B cell (primary cell): ENCODE results near the gene CENPO. TPM values are rescaled to one million over a fixed set of nuclear protein-coding genes. Genes with fewer than 3 reads are reported as not detected.

Experiments used
- ATAC-seq: fragments of 200-7000 bp; cut with Tn5 transposase; one replicate; pipeline ENCODE4 v1.10.0; 2021; ENCODE audit warnings: low read depth, mild to moderate bottlenecking, moderate number of reproducible peaks, moderate library complexity
- CTCF ChIA-PET: fragments of 350-600 bp; sonication (Branson Sonifier 250); formaldehyde crosslinking; loops from one replicate; lab custom pipeline; 2021; ENCODE audit warnings: antibody characterized with exemption, inconsistent platforms; lab: Charles Lee
- POLR2A ChIA-PET: fragments of 350-600 bp; sonication (Branson Sonifier 250); formaldehyde crosslinking; loops from one replicate; lab custom pipeline; 2021; ENCODE audit warnings: antibody characterized with exemption; lab: Charles Lee
- DNase-seq: peaks from one replicate; pipeline ENCODE4 v3.0.0; 2013
- H2AFZ ChIP-seq: 2 replicates; pipeline ENCODE4 v1.6.1; 2012; ENCODE audit warnings: mild to moderate bottlenecking, low read depth, low read length; ENCODE audit not compliant: insufficient read depth, poor library complexity, severe bottlenecking
- H3K27ac ChIP-seq, 2 donors: 1 replicate in 1 of 2; 2 replicates in 1 of 2; pipeline ENCODE4 v1.5.1; 2012 to 2013; ENCODE audit warnings: low read length in 2 of 2, mild to moderate bottlenecking in 2 of 2, moderate library complexity in 1 of 2
- H3K27me3 ChIP-seq, 4 experiments: fragments of 200-600 bp in 1 of 4; sonication (generic) in 1 of 4; replicated peaks in 1 of 4; 1 replicate in 2 of 4; 2 replicates in 2 of 4; pipeline versions ENCODE4 v1.6.1 to v1.7.0; 2013 to 2016; ENCODE audit warnings: low read length in 3 of 4, mild to moderate bottlenecking in 2 of 4, mixed read lengths in 1 of 4, moderate library complexity in 1 of 4; ENCODE audit not compliant: insufficient read depth in 4 of 4, control insufficient read depth in 3 of 4; ENCODE audit errors: control extremely low read depth in 1 of 4
- H3K36me3 ChIP-seq, 2 experiments: replicated peaks in 1 of 2; 1 replicate in 1 of 2; 2 replicates in 1 of 2; pipeline versions ENCODE4 v1.6.1 to v1.7.1; 2013; ENCODE audit warnings: low read length in 1 of 2; ENCODE audit not compliant: insufficient read depth in 2 of 2, control insufficient read depth in 1 of 2; ENCODE audit errors: control extremely low read depth in 1 of 2, extremely low read depth in 1 of 2
- H3K4me1 ChIP-seq, 2 donors: fragments of 200-600 bp in 1 of 2; sonication (generic) in 1 of 2; 1 replicate in 1 of 2; 2 replicates in 1 of 2; pipeline versions ENCODE4 v1.5.1 to v1.6.1; 2013 to 2017; ENCODE audit warnings: low read length in 2 of 2; ENCODE audit not compliant: control insufficient read depth in 2 of 2, insufficient read depth in 2 of 2
- H3K4me2 ChIP-seq: replicated peaks from 2 replicates; pipeline ENCODE3; 2012; ENCODE audit warnings: mild to moderate bottlenecking, low read depth, low read length; ENCODE audit not compliant: poor library complexity, severe bottlenecking
- H3K4me3 ChIP-seq, 5 experiments: fragments of 200-600 bp in 1 of 5; sonication (generic) in 1 of 5; 1 replicate in 3 of 5; 2 replicates in 2 of 5; pipeline versions ENCODE4 v1.5.1 to v1.7.0; 2011 to 2016; ENCODE audit warnings: low read length in 4 of 5, mild to moderate bottlenecking in 4 of 5, low read depth in 2 of 5, control low read depth in 1 of 5, moderate library complexity in 1 of 5; ENCODE audit not compliant: insufficient read depth in 1 of 5; ENCODE audit errors: control extremely low read depth in 1 of 5, extremely low read depth in 1 of 5
- H3K79me2 ChIP-seq: fragments of 200-600 bp; sonication (generic); one replicate; pipeline ENCODE4 v1.6.0; 2016; ENCODE audit warnings: low read length; ENCODE audit not compliant: control insufficient read depth, insufficient read depth
- H3K9ac ChIP-seq: fragments of 200-600 bp; sonication (generic); 2 replicates; pipeline ENCODE4 v1.6.1; 2017; ENCODE audit warnings: mild to moderate bottlenecking, low read length, moderate library complexity
- H3K9me3 ChIP-seq, 3 donors: one replicate each; pipeline versions ENCODE4 v1.6.1 to v1.7.1; 2013; ENCODE audit warnings: low read length in 2 of 3; ENCODE audit not compliant: control insufficient read depth in 2 of 3, insufficient read depth in 1 of 3; ENCODE audit errors: control extremely low read depth in 1 of 3
- H4K20me1 ChIP-seq: 2 replicates; pipeline ENCODE4 v1.6.0; 2012; ENCODE audit warnings: mild to moderate bottlenecking, low read length; ENCODE audit not compliant: insufficient read depth, control insufficient read depth, poor library complexity, severe bottlenecking
- H3K27ac Mint-ChIP-seq: one replicate; pipeline ENCODE4 v1.8.0; 2021; ENCODE audit warnings: mixed read lengths
- H3K27me3 Mint-ChIP-seq: one replicate; pipeline ENCODE4 v1.8.0; 2021; ENCODE audit warnings: mixed read lengths
- H3K4me1 Mint-ChIP-seq: one replicate; pipeline ENCODE4 v1.8.0; 2021; ENCODE audit warnings: mixed read lengths
- H3K4me3 Mint-ChIP-seq: one replicate; pipeline ENCODE4 v1.8.0; 2021; ENCODE audit warnings: mixed read lengths
- H3K9me3 Mint-ChIP-seq: one replicate; pipeline ENCODE4 v1.8.0; 2022; ENCODE audit warnings: mixed read lengths; ENCODE audit not compliant: insufficient read depth
- EZH2 ChIP-seq: IDR thresholded peaks from 2 replicates; pipeline ENCODE4 v1.6.1; 2012; ENCODE audit warnings: borderline replicate concordance, low read depth, mild to moderate bottlenecking, moderate library complexity, low read length; ENCODE audit not compliant: insufficient read depth, poor library complexity, severe bottlenecking
- WGBS: methylation state at CpG from one replicate; pipeline ENCODE4 v1.1.5; 2013; ENCODE audit warnings: missing lambda C conversion rate; ENCODE audit not compliant: insufficient coverage; 5-methylcytosine and 5-hydroxymethylcytosine counted together
- intact Hi-C: fragments of 100-400 bp; cut with micrococcal nuclease; formaldehyde crosslinking; loops from one replicate; pipeline ENCODE4 v1.10.0; 2022
- polyA plus RNA-seq: library from polyadenylated mRNA; depleted of rRNA; stranded (reverse); fragments of >200 nt; gene quantifications from 2 replicates; pipeline ENCODE4 v1.2.3, GENCODE V29; 2012
- total RNA-seq, 2 donors: library from RNA; stranded (reverse); fragments of 120-200 nt in 1 of 2; gene quantifications; 1 replicate in 1 of 2; 2 replicates in 1 of 2; pipeline versions ENCODE4 v1.2.3 to v1.2.4, GENCODE V29; 2013 to 2022
- TF ChIP-seq, protein P1 (sequence below): fragments of 200-600 bp; IDR thresholded peaks from one replicate; pipeline ENCODE4 v1.8.0; 2022; ENCODE audit warnings: antibody characterized with exemption, mild to moderate bottlenecking

CENPO gene
- total and polyA plus RNA-seq, 2 donors (not counting 1 experiment from before 2014, with no cell fraction given): 4.5 to 10.4 TPM

DNA sequence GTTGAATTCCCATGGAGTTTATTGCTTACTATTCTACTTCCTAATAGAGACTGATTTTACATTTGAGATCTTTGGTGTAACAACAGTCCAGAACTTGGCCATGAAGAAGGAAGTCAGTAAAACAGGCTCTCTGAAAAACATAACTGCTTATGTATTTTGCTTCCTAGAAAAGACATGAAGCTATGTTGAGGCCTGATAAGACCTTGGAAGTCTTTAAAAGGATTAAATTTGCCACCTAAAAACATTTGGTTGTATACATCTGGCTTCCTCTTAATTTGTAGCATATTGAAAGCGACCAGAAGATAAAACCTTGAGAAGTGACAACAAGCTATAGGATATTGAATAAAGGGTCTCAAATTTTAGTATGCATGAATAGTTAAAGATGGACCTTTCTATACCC is 36.4 kb upstream of the CENPO start:
- Histone ChIP-seq H2AFZ (no peak overlapping the region), H3K27ac (no peak overlapping the region), H3K9me3 (no peaks in the 10 kb centered on the region), H4K20me1 (no peaks in the 10 kb centered on the region), H3K4me2 (no peak overlapping the region), H3K9ac (no peak overlapping the region), H3K27me3 (no peaks in the 10 kb centered on the region), H3K4me1 (no peaks in the 10 kb centered on the region), H3K36me3 (peaks cover 21 to 48% of the 10 kb centered on the region in 2 experiments), H3K4me3 (no peak overlapping the region), H3K79me2 (no peaks in the 10 kb centered on the region)
- ChIA-PET CTCF (interaction anchor here (1.8 kb wide), 1 partner anchor 346 kb away, joined by 4 read pairs; no protein-coding TSS in a partner anchor), POLR2A (no interaction called here)
- TF ChIP-seq, protein P1, sequence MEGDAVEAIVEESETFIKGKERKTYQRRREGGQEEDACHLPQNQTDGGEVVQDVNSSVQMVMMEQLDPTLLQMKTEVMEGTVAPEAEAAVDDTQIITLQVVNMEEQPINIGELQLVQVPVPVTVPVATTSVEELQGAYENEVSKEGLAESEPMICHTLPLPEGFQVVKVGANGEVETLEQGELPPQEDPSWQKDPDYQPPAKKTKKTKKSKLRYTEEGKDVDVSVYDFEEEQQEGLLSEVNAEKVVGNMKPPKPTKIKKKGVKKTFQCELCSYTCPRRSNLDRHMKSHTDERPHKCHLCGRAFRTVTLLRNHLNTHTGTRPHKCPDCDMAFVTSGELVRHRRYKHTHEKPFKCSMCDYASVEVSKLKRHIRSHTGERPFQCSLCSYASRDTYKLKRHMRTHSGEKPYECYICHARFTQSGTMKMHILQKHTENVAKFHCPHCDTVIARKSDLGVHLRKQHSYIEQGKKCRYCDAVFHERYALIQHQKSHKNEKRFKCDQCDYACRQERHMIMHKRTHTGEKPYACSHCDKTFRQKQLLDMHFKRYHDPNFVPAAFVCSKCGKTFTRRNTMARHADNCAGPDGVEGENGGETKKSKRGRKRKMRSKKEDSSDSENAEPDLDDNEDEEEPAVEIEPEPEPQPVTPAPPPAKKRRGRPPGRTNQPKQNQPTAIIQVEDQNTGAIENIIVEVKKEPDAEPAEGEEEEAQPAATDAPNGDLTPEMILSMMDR: no peak
- no peak for TF ChIP-seq EZH2
- Mint-ChIP-seq H3K4me1 (no peaks in the 10 kb centered on the region), H3K9me3 (no peaks in the 10 kb centered on the region), H3K4me3 (no peak overlapping the region), H3K27me3 (no peaks in the 10 kb centered on the region), H3K27ac (no peak overlapping the region)
- DNase-seq: no peak
- intact Hi-C loops: no loop called here
- no peak for ATAC-seq
- WGBS: no CpG with 5 or more reads among the region's 1 CpG

DNA sequence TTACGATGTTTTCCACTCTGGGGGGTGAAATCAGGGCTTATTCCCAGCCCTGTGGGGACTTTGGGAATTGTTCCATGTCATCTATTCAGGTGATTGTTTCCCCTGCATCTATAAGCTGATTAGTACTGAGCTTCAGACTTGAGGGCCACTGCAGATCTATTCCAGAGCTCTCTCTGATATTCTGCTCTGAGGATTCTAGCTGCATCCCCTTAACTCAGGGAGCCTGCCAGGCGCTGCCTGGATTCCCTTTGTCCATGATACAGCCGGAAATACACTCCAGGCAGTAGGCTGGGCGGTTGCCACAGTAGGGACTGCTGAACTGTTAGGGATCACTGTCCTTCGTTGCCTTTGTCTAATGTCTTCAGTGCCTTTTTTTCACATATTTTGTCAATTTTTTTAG is 31.4 kb upstream of the CENPO start:
- Histone ChIP-seq H3K9ac (no peak overlapping the region), H2AFZ (no peak overlapping the region), H3K4me1 (no peaks in the 10 kb centered on the region), H3K4me3 (no peak overlapping the region), H3K27ac (no peak overlapping the region), H3K4me2 (no peak overlapping the region), H3K9me3 (no peaks in the 10 kb centered on the region), H3K36me3 (peaks cover 11 to 38% of the 10 kb centered on the region in 2 experiments), H4K20me1 (no peaks in the 10 kb centered on the region), H3K79me2 (no peaks in the 10 kb centered on the region), H3K27me3 (no peaks in the 10 kb centered on the region)
- intact Hi-C loops: no loop called here
- ChIA-PET POLR2A (no interaction called here), CTCF (no interaction called here)
- Mint-ChIP-seq H3K4me3 (no peak overlapping the region), H3K4me1 (no peaks in the 10 kb centered on the region), H3K27me3 (no peaks in the 10 kb centered on the region), H3K9me3 (no peaks in the 10 kb centered on the region), H3K27ac (no peak overlapping the region)
- ATAC-seq (no peak), DNase-seq (no peak)
- TF ChIP-seq, protein P1: no peak
- no peak for TF ChIP-seq EZH2
- WGBS: 100% methylated on average over 4 of the region's 5 CpGs
